LNCaP clone FGC (cell line): ENCODE results near the gene KIF1B.
"Not testable (repeated sequence)": the region's sequence is repeated elsewhere in the genome, so short reads cannot be mapped to it uniquely, and the experiment has no call there.

Source experiments
- DNase-seq: peaks from one replicate; pipeline ENCODE4 v3.0.0-alpha.2; 2011; ENCODE audit warnings: low read depth
- H3K4me3 ChIP-seq: 2 replicates; pipeline ENCODE4 v1.5.1; 2011; ENCODE audit warnings: mild to moderate bottlenecking, low read depth, low read length, control low read depth
- TF ChIP-seq, protein P1 (sequence below): IDR thresholded peaks from 2 replicates; pipeline ENCODE4 v1.5.1; 2012; ENCODE audit warnings: mild to moderate bottlenecking; ENCODE audit not compliant: control insufficient read depth, insufficient read depth; ENCODE audit errors: extremely low read depth

The KIF1B gene

GRCh38 chr1:10193288-10193687, 17.1 kb upstream of the KIF1B start:
- TF ChIP-seq, protein P1, sequence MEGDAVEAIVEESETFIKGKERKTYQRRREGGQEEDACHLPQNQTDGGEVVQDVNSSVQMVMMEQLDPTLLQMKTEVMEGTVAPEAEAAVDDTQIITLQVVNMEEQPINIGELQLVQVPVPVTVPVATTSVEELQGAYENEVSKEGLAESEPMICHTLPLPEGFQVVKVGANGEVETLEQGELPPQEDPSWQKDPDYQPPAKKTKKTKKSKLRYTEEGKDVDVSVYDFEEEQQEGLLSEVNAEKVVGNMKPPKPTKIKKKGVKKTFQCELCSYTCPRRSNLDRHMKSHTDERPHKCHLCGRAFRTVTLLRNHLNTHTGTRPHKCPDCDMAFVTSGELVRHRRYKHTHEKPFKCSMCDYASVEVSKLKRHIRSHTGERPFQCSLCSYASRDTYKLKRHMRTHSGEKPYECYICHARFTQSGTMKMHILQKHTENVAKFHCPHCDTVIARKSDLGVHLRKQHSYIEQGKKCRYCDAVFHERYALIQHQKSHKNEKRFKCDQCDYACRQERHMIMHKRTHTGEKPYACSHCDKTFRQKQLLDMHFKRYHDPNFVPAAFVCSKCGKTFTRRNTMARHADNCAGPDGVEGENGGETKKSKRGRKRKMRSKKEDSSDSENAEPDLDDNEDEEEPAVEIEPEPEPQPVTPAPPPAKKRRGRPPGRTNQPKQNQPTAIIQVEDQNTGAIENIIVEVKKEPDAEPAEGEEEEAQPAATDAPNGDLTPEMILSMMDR: no peak
- DNase-seq: no peak
- H3K4me3 ChIP-seq: no peak overlapping the region

DNA sequence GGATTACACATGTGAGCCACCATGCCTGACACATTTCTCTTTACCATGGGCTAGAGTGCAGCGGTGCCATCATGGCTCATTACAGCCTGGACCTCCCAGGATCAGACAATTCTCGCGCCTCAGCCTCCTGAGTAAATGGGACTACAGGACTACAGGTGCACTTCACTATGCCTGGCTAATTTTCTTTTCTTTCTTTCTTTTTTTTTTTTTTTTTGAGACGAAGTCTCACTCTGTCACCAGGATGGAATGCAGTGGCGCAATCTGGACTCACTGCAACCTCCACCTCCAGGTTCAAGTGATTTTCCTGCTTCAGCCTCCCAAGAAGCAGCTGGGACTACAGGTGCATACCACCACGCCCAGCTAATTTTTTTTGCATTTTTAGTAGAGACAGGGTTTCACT, 14.8 kb upstream of the KIF1B start:
- TF ChIP-seq, protein P1: no peak

DNA sequence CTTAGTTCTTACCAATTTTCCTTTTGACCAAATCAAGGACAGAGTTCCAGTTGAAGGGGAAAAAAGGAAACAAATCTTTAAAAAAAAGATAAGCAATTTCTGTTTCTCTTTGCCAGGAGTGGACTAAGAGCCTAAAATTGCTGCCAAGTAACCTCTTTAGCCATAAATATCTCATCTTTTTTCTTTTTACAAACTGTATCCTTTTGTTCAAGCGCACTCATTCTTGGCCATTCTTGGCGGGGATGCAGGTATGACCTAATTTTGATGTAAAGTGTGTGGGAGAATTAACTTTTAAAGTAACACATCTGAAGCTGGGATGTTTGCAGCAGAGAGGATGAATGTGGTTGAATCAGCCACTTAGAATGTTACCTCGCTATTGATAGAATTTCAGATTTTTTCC, 13.4 kb upstream of the KIF1B start:
- H3K4me3 ChIP-seq: no peak overlapping the region
- no peak for DNase-seq
- TF ChIP-seq, protein P1: no peak

More for the DNA sequence above, 14.8 kb upstream of the KIF1B start:
- no peak for DNase-seq
- H3K4me3 ChIP-seq: no peak overlapping the region

GRCh38 chr1:10200620-10201019, 9.8 kb upstream of the KIF1B start:
- TF ChIP-seq, protein P1: no peak
- DNase-seq: no peak
- H3K4me3 ChIP-seq: no peak overlapping the region

DNA sequence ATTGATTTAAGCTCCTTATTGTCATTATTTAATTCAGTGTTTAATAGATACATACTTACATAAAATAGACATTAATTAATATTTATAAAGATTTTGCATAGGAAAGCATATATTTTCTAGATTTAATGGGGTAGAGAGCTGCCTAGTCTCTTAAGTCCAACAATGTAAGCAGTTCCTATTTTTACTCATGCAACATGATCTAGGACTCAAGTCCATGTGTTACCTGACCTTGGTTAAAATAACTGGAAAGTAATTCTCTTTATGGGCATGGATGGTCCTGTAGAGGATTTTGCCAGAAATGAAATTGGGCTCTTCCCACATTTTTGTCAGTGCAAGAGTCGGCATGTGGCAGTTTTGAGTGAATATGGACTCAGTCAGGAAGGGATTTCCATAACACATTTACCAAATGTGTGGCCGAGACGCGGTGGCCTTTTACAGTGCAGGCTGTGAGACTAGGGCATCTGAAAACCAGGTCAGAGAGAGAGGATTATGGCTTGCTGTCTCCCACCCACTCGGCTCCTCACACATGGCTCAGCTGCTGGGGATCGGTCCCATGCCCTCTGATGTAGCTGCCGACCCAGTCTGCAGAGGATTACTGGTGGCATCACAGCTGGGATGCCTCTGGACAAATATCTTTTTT, 6.2 kb upstream of the KIF1B start:
- DNase-seq: no peak
- no peak overlapping the region for H3K4me3 ChIP-seq
- TF ChIP-seq, protein P1: no peak

GRCh38 chr1:10205206-10205605, 5.2 kb upstream of the KIF1B start:
- DNase-seq, H3K4me3 ChIP-seq: not testable (repeated sequence)

DNA sequence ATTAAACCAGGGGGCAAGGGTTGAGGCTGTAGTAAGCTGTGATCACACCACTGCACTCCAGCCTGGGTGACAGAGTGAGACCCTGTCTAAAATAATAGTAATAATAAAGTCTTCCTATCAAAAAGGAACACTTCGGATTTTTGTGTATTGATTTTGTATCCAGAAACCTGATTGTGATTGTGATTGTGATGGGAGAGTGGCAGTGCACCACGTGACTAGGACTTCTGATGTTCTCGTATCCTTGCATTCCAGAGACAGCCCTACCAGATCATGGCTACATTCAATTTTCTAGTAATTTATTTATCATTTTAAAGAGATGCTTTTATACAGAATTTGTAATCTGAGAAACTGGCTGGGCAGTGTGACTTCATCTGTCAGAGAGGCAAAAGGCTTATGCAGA, 2.6 kb upstream of the KIF1B start:
- no peak for DNase-seq

More for the DNA sequence above, 2.6 kb upstream of the KIF1B start:
- TF ChIP-seq, protein P1: no peak
- H3K4me3 ChIP-seq: no peak overlapping the region
